ENCODE data around the gene DHRS1.

DHRS1 gene

GRCh38 chr14:24268225-24268624, 31.4 kb downstream of the DHRS1 start:
- Mint-ChIP-seq H3K9me3 (no peaks in the 10 kb centered on the region), H3K27me3 (no peaks in the 10 kb centered on the region), H3K4me1 (ENCODE audit: low read depth in 2 of 2) (peaks cover 24 to 34% of the 10 kb centered on the region in 2 donors), H3K27ac (no peak overlapping the region), H3K4me3 (no peak overlapping the region), H3K36me3 (ENCODE audit: insufficient read depth) (peaks cover 36% of the 10 kb centered on the region)
- no peak for ATAC-seq (replicated peaks)
- DNase-seq, result no peak

GRCh38 chr14:24267516-24267915, 32.1 kb downstream of the DHRS1 start:
- ATAC-seq (replicated peaks), result no peak
- no peaks in the 10 kb centered on the region for H3K9me3 Mint-ChIP-seq
- peaks cover 38% of the 10 kb centered on the region for H3K36me3 Mint-ChIP-seq (ENCODE audit: insufficient read depth)
- peaks cover 23 to 30% of the 10 kb centered on the region in 2 donors for H3K4me1 Mint-ChIP-seq (ENCODE audit: low read depth in 2 of 2)
- no peaks in the 10 kb centered on the region for H3K27me3 Mint-ChIP-seq
- no peak overlapping the region for H3K4me3 Mint-ChIP-seq
- H3K27ac Mint-ChIP-seq, result peak overlapping the region in 1 of 2 donors; percentile 16
- no peak for DNase-seq

- peak overlapping the region; percentile 16 to 63 for H3K27ac Mint-ChIP-seq
- H3K27me3 Mint-ChIP-seq, result no peaks in the 10 kb centered on the region
- no peaks in the 10 kb centered on the region for H3K9me3 Mint-ChIP-seq
- no peak for ATAC-seq (replicated peaks)
- DNase-seq, result no peak
- H3K4me3 Mint-ChIP-seq, result no peak overlapping the region
- peaks cover 16 to 21% of the 10 kb centered on the region in 2 donors for H3K4me1 Mint-ChIP-seq (ENCODE audit: low read depth in 2 of 2)
- peaks cover 39% of the 10 kb centered on the region for H3K36me3 Mint-ChIP-seq (ENCODE audit: insufficient read depth)
Observed at GRCh38 chr14:24266344-24267244, 33.0 kb downstream of the DHRS1 start.

- ATAC-seq (replicated peaks) (no peak), DNase-seq (no peak)
- Mint-ChIP-seq H3K9me3 (no peaks in the 10 kb centered on the region), H3K4me1 (ENCODE audit: low read depth in 2 of 2) (peaks cover 7 to 9% of the 10 kb centered on the region in 2 donors), H3K27ac (no peak overlapping the region), H3K4me3 (no peak overlapping the region), H3K27me3 (no peaks in the 10 kb centered on the region), H3K36me3 (ENCODE audit: insufficient read depth) (peaks cover 28% of the 10 kb centered on the region)
Observed at GRCh38 chr14:24264298-24264697, 35.3 kb downstream of the DHRS1 start.

- ATAC-seq (replicated peaks) (no peak), DNase-seq (no peak)
- no peaks in the 10 kb centered on the region for H3K9me3 Mint-ChIP-seq
- H3K27ac Mint-ChIP-seq, result no peak overlapping the region
- H3K4me1 Mint-ChIP-seq (ENCODE audit: low read depth in 2 of 2), result peaks cover 6 to 8% of the 10 kb centered on the region in 2 donors
- H3K36me3 Mint-ChIP-seq (ENCODE audit: insufficient read depth), result peaks cover 24% of the 10 kb centered on the region
- H3K27me3 Mint-ChIP-seq, result no peaks in the 10 kb centered on the region
- no peak overlapping the region for H3K4me3 Mint-ChIP-seq
Observed at GRCh38 chr14:24263848-24264247, 35.7 kb downstream of the DHRS1 start.

GRCh38 chr14:24262821-24263733, 36.5 kb downstream of the DHRS1 start, which contains the start of gene TGM1:
Gene TGM1, minus strand, starts transcription at chr14:24263177. Its CDS starts 825 bp downstream, at chr14:24262352.
- no peaks in the 10 kb centered on the region for H3K9me3 Mint-ChIP-seq
- ATAC-seq (replicated peaks), result no peak
- no peaks in the 10 kb centered on the region for H3K27me3 Mint-ChIP-seq

GRCh38 chr14:24261969-24262327, 37.6 kb downstream of the DHRS1 start:
- Mint-ChIP-seq H3K4me1 (ENCODE audit: low read depth in 2 of 2) (peaks cover 2 to 3% of the 10 kb centered on the region in 2 donors), H3K27me3 (no peaks in the 10 kb centered on the region), H3K36me3 (ENCODE audit: insufficient read depth) (peaks cover 15% of the 10 kb centered on the region), H3K9me3 (no peaks in the 10 kb centered on the region), H3K4me3 (no peak overlapping the region), H3K27ac (no peak overlapping the region)
- ATAC-seq (replicated peaks) (no peak), DNase-seq (no peak)

More at GRCh38 chr14:24262821-24263733, 36.5 kb downstream of the DHRS1 start, which contains the start of gene TGM1:
- Mint-ChIP-seq H3K27ac (peak within 1 kb of the TSS in 1 of 2 donors; percentile 29), H3K36me3 (ENCODE audit: insufficient read depth) (peaks cover 18% of the 10 kb centered on the region), H3K4me1 (ENCODE audit: low read depth in 2 of 2) (peaks cover 6 to 8% of the 10 kb centered on the region in 2 donors), H3K4me3 (no peak within 1 kb of the TSS)
- DNase-seq, result no peak

- no peaks in the 10 kb centered on the region for H3K9me3 Mint-ChIP-seq
- no peaks in the 10 kb centered on the region for H3K27me3 Mint-ChIP-seq
- H3K27ac Mint-ChIP-seq, result no peak overlapping the region
- no peak for ATAC-seq (replicated peaks)
- no peak for DNase-seq
- H3K36me3 Mint-ChIP-seq (ENCODE audit: insufficient read depth), result peaks cover 9% of the 10 kb centered on the region
- H3K4me1 Mint-ChIP-seq (ENCODE audit: low read depth in 2 of 2), result no peaks in the 10 kb centered on the region
- no peak overlapping the region for H3K4me3 Mint-ChIP-seq
Observed at GRCh38 chr14:24261256-24261968, 38.2 kb downstream of the DHRS1 start.

- H3K4me1 Mint-ChIP-seq (ENCODE audit: low read depth in 2 of 2), result no peaks in the 10 kb centered on the region
- DNase-seq, result no peak
- no peaks in the 10 kb centered on the region for H3K27me3 Mint-ChIP-seq
- H3K4me3 Mint-ChIP-seq, result no peak overlapping the region
- H3K27ac Mint-ChIP-seq, result no peak overlapping the region
- H3K9me3 Mint-ChIP-seq, result no peaks in the 10 kb centered on the region
- H3K36me3 Mint-ChIP-seq (ENCODE audit: insufficient read depth), result peaks cover 6% of the 10 kb centered on the region
- ATAC-seq (replicated peaks), result no peak
Observed at GRCh38 chr14:24260780-24261157, 38.8 kb downstream of the DHRS1 start.

- H3K36me3 Mint-ChIP-seq (ENCODE audit: insufficient read depth), result peaks cover 6% of the 10 kb centered on the region
- no peaks in the 10 kb centered on the region for H3K27me3 Mint-ChIP-seq
- no peak overlapping the region for H3K27ac Mint-ChIP-seq
- no peaks in the 10 kb centered on the region for H3K9me3 Mint-ChIP-seq
- H3K4me3 Mint-ChIP-seq, result no peak overlapping the region
- no peak for ATAC-seq (replicated peaks)
- no peak for DNase-seq
- H3K4me1 Mint-ChIP-seq (ENCODE audit: low read depth in 2 of 2), result no peaks in the 10 kb centered on the region
Observed at GRCh38 chr14:24260026-24260779, 39.4 kb downstream of the DHRS1 start.

GRCh38 chr14:24259282-24260025, 40.1 kb downstream of the DHRS1 start:
- no peak for DNase-seq
- Mint-ChIP-seq H3K4me3 (no peak overlapping the region), H3K27me3 (no peaks in the 10 kb centered on the region), H3K36me3 (ENCODE audit: insufficient read depth) (peaks cover 4% of the 10 kb centered on the region), H3K4me1 (ENCODE audit: low read depth in 2 of 2) (no peaks in the 10 kb centered on the region), H3K27ac (no peak overlapping the region), H3K9me3 (no peaks in the 10 kb centered on the region)
- no peak for ATAC-seq (replicated peaks)
